ENCODE data around the gene SMYD3.

Gene SMYD3
- 15.6 to 15.7 reads per million in 2 donors for total RNA-seq

GRCh38 chr1:246506674-246507481, at the start of gene SMYD3:
SMYD3 (minus strand) TSS chr1:246507279.
- peak; percentile 57 to 87 (median 70) for DNase-seq

- DNase-seq, result no peak
Measured at GRCh38 chr1:246554201-246554600, 47.1 kb upstream of the SMYD3 start.

GRCh38 chr1:246552110-246552509, 45.0 kb upstream of the SMYD3 start:
- no peak for DNase-seq

- no peak for DNase-seq
Measured at GRCh38 chr1:246550402-246550801, 43.3 kb upstream of the SMYD3 start.

GRCh38 chr1:246549665-246550064, 42.6 kb upstream of the SMYD3 start:
- no peak for DNase-seq

GRCh38 chr1:246544001-246544400, 36.9 kb upstream of the SMYD3 start:
- DNase-seq, result no peak

GRCh38 chr1:246540738-246541491, 33.8 kb upstream of the SMYD3 start:
- no peak for DNase-seq

GRCh38 chr1:246537887-246538286, 30.8 kb upstream of the SMYD3 start:
- DNase-seq, result no peak

GRCh38 chr1:246537441-246537840, 30.4 kb upstream of the SMYD3 start:
- no peak for DNase-seq

- no peak for DNase-seq
Measured at GRCh38 chr1:246534114-246534513, 27.0 kb upstream of the SMYD3 start.

- DNase-seq, result no peak
Measured at GRCh38 chr1:246533371-246533905, 26.4 kb upstream of the SMYD3 start.

GRCh38 chr1:246532519-246532918, 25.4 kb upstream of the SMYD3 start:
- no peak for DNase-seq

- no peak for DNase-seq
Measured at GRCh38 chr1:246530482-246530881, 23.4 kb upstream of the SMYD3 start.

GRCh38 chr1:246528933-246529731, 22.1 kb upstream of the SMYD3 start:
- no peak for DNase-seq

GRCh38 chr1:246527402-246528088, 20.5 kb upstream of the SMYD3 start:
- peak in 1 of 5 experiments; percentile 50 for DNase-seq

- DNase-seq, result no peak
Measured at GRCh38 chr1:246526915-246527314, 19.8 kb upstream of the SMYD3 start.

GRCh38 chr1:246526380-246526779, 19.3 kb upstream of the SMYD3 start:
- DNase-seq, result no peak

- no peak for DNase-seq
Measured at GRCh38 chr1:246519514-246519913, 12.4 kb upstream of the SMYD3 start.

- no peak for DNase-seq
Measured at GRCh38 chr1:246518456-246519205, 11.6 kb upstream of the SMYD3 start.

GRCh38 chr1:246517391-246517790, 10.3 kb upstream of the SMYD3 start:
- DNase-seq, result no peak

- DNase-seq, result no peak
Measured at GRCh38 chr1:246516126-246516525, 9.0 kb upstream of the SMYD3 start.
